Measurements from ENCODE around the gene PTPN12. TPM values are rescaled to one million over a fixed set of nuclear protein-coding genes. Genes with fewer than 3 reads are reported as not detected.

The PTPN12 gene
- 10 to 100 TPM; 63.9 to 75.3 (median 68.2) TPM for total RNA-seq

DNA sequence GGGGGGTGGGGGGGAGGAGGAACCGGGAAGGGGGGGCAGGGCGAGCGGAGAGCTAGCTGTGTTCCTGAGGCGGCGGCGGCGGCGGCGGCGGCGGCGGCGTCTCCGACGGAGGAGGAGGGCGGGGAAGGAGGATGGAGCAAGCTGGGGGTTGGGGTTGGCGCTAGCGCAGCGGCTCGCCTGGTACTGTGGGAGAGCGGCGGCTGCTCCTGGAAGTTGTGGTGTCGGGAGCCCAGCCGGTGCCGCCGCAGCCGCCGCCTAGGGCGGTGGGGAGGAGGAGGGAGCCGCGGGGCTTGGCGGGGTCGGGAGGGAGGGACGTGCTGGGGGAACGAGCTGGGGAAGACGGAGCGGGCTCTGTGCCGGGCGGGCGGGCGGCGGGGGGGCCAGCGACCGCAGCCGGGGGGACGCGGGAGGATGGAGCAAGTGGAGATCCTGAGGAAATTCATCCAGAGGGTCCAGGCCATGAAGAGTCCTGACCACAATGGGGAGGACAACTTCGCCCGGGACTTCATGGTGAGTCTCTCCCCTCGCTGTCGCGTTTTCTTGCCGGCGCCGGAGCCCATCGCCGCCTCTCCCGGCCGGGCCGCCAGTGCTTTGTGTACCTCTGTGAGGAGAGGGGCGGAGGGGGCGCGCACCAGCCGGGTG, at the start of gene PTPN12:
PTPN12 (plus strand) TSS at position 160 of the 642 bp plus-strand sequence; CDS start at position 412, 252 bp downstream.
- TF ChIP-seq CTCF (IDR thresholded peaks at IDR 0.05) (no peak), POLR2A (IDR thresholded peaks at IDR 0.05) (no peak)
- peak within 1 kb of the TSS; percentile 95 for H3K4me3 ChIP-seq (ENCODE audit: low read depth, poor library complexity, severe bottlenecking)
- peak; percentile 68 to 95 for DNase-seq (ENCODE audit: low spot score in 2 of 2)
- intact Hi-C loops (cut with DNase I; ENCODE audit: low total_unique reads): no loop called here
- 0 to 1% methylated on average over 25 of the region's 64 CpGs for WGBS, 2 donors

- no peak overlapping the region for H3K4me3 ChIP-seq (ENCODE audit: low read depth, poor library complexity, severe bottlenecking)
- 61 to 75% methylated on average over 1 of the region's 1 CpG for WGBS, 2 donors
- TF ChIP-seq POLR2A (IDR thresholded peaks at IDR 0.05) (no peak), CTCF (IDR thresholded peaks at IDR 0.05) (no peak)
- intact Hi-C loops (cut with DNase I; ENCODE audit: low total_unique reads): no loop called here
- DNase-seq (ENCODE audit: low spot score in 2 of 2): no peak
Observed at GRCh38 chr7:77488986-77489385, 48.1 kb upstream of the PTPN12 start.

DNA sequence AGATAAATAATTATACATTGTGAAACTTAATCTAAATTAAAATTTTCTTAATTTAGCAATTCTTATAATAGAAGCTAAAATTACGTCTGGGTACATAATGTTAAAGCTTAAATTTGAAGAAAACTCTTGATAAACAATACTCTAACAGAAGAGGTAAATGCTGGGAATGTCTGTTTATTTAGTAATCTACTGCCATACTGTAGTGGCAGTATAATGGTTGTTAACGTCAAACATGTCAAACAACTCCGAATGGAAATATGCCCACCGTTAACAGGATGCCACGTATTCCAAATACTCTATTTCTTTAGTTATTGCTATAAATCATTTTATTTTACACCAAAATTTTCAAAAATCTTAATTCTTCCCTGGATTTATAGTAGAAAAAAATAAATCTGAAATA, 40.0 kb upstream of the PTPN12 start:
- H3K4me3 ChIP-seq (ENCODE audit: low read depth, poor library complexity, severe bottlenecking): no peak overlapping the region
- WGBS, 2 donors: 92 to 94% methylated on average over 5 of the region's 5 CpGs
- intact Hi-C loops (cut with DNase I; ENCODE audit: low total_unique reads): no loop called here
- TF ChIP-seq POLR2A (IDR thresholded peaks at IDR 0.05): no peak
- TF ChIP-seq CTCF (IDR thresholded peaks at IDR 0.05): no peak
- no peak for DNase-seq (ENCODE audit: low spot score in 2 of 2)

DNA sequence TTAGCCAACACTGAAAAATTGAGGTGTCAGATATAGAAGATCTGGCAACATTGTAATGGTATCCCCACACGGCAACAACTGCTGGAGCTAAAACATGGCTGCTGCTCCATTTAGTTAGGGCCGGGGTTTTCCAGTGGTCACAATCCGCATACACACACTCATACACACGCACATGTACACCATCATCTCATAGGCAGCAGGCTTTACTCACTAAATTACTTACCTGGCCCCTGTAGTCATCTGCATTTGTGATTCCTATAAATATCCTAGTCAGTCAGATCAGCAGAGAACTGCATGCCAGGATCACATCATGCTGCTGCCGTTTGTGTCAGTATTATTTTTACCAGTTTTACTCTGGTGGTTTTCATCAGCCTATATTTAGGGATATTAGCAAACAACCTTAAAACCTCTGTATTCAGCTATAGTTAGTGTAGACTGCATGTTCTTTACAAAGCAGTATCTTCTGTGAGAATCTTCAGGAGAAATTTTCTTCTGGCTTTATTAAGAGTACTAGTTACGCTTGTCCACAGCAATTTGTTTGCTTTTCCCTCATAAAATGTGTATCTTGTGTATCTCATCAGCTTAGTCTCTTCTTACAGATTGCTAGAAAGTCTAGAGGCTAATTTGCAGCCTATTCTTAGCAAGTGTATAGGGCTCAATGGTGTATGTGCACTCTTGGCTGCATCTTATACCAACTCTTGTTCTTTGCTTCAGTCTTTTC, 38.3 kb upstream of the PTPN12 start:
- WGBS, 2 donors: 84 to 88% methylated on average over 6 of the region's 6 CpGs
- TF ChIP-seq POLR2A (IDR thresholded peaks at IDR 0.05): no peak
- TF ChIP-seq CTCF (IDR thresholded peaks at IDR 0.05): no peak
- DNase-seq (ENCODE audit: low spot score in 2 of 2): no peak
- H3K4me3 ChIP-seq (ENCODE audit: low read depth, poor library complexity, severe bottlenecking): no peak overlapping the region
- intact Hi-C loops (cut with DNase I; ENCODE audit: low total_unique reads): no loop called here

GRCh38 chr7:77501192-77501515, 35.9 kb upstream of the PTPN12 start:
- no peak for DNase-seq (ENCODE audit: low spot score in 2 of 2)
- 59 to 63% methylated on average over 1 of the region's 1 CpG for WGBS, 2 donors
- no peak overlapping the region for H3K4me3 ChIP-seq (ENCODE audit: low read depth, poor library complexity, severe bottlenecking)
- TF ChIP-seq POLR2A (IDR thresholded peaks at IDR 0.05) (no peak), CTCF (IDR thresholded peaks at IDR 0.05) (no peak)
- intact Hi-C loops (cut with DNase I; ENCODE audit: low total_unique reads): no loop called here
